DOHH2 (cell line): ENCODE measurements around the gene VPS13A.
"Not testable (repeated sequence)": the region's sequence is repeated elsewhere in the genome, so short reads cannot be mapped to it uniquely, and the experiment has no call there.

Experiments
- H3F3A ChIP-seq: fragments of 200-600 bp; sonication (generic), shearing (Covaris generic); 2 replicates; pipeline ENCODE4 v1.6.0; 2016; ENCODE audit warnings: antibody characterized with exemption, mild to moderate bottlenecking; ENCODE audit not compliant: control insufficient read depth, insufficient read depth
- H3K27ac ChIP-seq: fragments of 200-600 bp; sonication (generic); 2 replicates; pipeline ENCODE4 v1.5.1; 2014; ENCODE audit warnings: low read depth, mild to moderate bottlenecking, low read length, moderate library complexity
- H3K27me3 ChIP-seq: fragments of 200-600 bp; sonication (generic); 2 replicates; pipeline ENCODE4 v1.6.1; 2014; ENCODE audit warnings: mild to moderate bottlenecking, low read length, mixed read lengths; ENCODE audit not compliant: control insufficient read depth
- H3K36me3 ChIP-seq: fragments of 200-600 bp; sonication (generic); 2 replicates; pipeline ENCODE4 v1.6.1; 2014; ENCODE audit warnings: mild to moderate bottlenecking, low read length, moderate library complexity, mixed read lengths; ENCODE audit not compliant: control insufficient read depth
- H3K4me1 ChIP-seq: fragments of 200-600 bp; sonication (generic); 2 replicates; pipeline ENCODE4 v1.6.1; 2014; ENCODE audit warnings: mild to moderate bottlenecking, low read length, mixed read lengths; ENCODE audit not compliant: control insufficient read depth
- H3K4me2 ChIP-seq: fragments of 200-600 bp; sonication (generic); 2 replicates; pipeline ENCODE4 v1.6.0; 2014; ENCODE audit warnings: mild to moderate bottlenecking, low read length, moderate library complexity
- H3K4me3 ChIP-seq: fragments of 200-600 bp; sonication (generic); 2 replicates; pipeline ENCODE4 v1.5.1; 2014; ENCODE audit warnings: mild to moderate bottlenecking, low read length, mixed read lengths
- H3K79me2 ChIP-seq: fragments of 200-600 bp; sonication (generic); 2 replicates; pipeline ENCODE4 v1.6.1; 2014; ENCODE audit warnings: mild to moderate bottlenecking, low read length, mixed read lengths; ENCODE audit not compliant: control insufficient read depth
- H3K9me2 ChIP-seq: fragments of 200-600 bp; sonication (generic); replicated peaks from 2 replicates; pipeline ENCODE4 v1.6.1; 2014; ENCODE audit warnings: mild to moderate bottlenecking, low read length, mixed read lengths; ENCODE audit not compliant: control insufficient read depth
- H3K9me3 ChIP-seq: fragments of 200-600 bp; sonication (generic); 2 replicates; pipeline ENCODE4 v1.6.1; 2014; ENCODE audit warnings: antibody characterized with exemption, low read length, mixed read lengths; ENCODE audit not compliant: control insufficient read depth, insufficient read depth
- H4K20me1 ChIP-seq: fragments of 200-600 bp; sonication (generic); 2 replicates; pipeline ENCODE4 v1.6.0; 2014; ENCODE audit warnings: low read depth, mild to moderate bottlenecking, antibody characterized with exemption, low read length, moderate library complexity; ENCODE audit not compliant: control insufficient read depth, insufficient read depth
- EZH2phosphoT487 ChIP-seq: fragments of 200-600 bp; sonication (generic); IDR thresholded peaks from 2 replicates; pipeline ENCODE4 v1.6.1; 2017; ENCODE audit warnings: borderline replicate concordance, mild to moderate bottlenecking, antibody characterized with exemption, low read length, moderate library complexity, mixed read lengths
- TF ChIP-seq, protein P1 (sequence below): fragments of 200-600 bp; sonication (generic); IDR thresholded peaks from one replicate; pipeline ENCODE4 v1.5.1; 2014; ENCODE audit warnings: antibody characterized with exemption, mild to moderate bottlenecking, low read depth, low read length; ENCODE audit not compliant: poor library complexity, severe bottlenecking

VPS13A gene

DNA sequence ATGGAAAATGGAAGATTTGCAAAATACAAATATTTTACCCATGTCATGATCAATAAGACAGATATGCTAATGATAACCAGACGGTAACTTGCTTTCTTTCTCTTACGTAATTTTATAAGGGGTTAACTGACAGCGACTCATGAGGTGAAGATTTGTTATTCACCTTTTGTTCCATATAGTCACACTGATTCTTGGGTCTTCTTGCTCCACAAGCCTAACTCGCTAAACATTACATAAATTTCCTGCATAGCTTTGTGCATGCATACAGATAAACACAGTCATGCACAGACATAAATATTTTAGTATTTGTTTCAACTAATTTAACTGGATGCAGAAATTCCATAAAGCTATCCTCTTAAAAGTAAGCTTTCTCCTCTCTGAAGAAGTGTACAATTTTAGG, 225.9 kb downstream of the VPS13A start:
- TF ChIP-seq, protein P1, sequence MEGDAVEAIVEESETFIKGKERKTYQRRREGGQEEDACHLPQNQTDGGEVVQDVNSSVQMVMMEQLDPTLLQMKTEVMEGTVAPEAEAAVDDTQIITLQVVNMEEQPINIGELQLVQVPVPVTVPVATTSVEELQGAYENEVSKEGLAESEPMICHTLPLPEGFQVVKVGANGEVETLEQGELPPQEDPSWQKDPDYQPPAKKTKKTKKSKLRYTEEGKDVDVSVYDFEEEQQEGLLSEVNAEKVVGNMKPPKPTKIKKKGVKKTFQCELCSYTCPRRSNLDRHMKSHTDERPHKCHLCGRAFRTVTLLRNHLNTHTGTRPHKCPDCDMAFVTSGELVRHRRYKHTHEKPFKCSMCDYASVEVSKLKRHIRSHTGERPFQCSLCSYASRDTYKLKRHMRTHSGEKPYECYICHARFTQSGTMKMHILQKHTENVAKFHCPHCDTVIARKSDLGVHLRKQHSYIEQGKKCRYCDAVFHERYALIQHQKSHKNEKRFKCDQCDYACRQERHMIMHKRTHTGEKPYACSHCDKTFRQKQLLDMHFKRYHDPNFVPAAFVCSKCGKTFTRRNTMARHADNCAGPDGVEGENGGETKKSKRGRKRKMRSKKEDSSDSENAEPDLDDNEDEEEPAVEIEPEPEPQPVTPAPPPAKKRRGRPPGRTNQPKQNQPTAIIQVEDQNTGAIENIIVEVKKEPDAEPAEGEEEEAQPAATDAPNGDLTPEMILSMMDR, result no peak
- TF ChIP-seq EZH2phosphoT487, result no peak
- Histone ChIP-seq H3K4me1 (no peaks in the 10 kb centered on the region), H3K27ac (no peak overlapping the region), H3K9me2 (no peaks in the 10 kb centered on the region), H3K36me3 (peaks cover 11% of the 10 kb centered on the region), H4K20me1 (no peaks in the 10 kb centered on the region), H3K4me3 (no peak overlapping the region), H3K27me3 (no peaks in the 10 kb centered on the region), H3K79me2 (no peaks in the 10 kb centered on the region), H3F3A (no peaks in the 10 kb centered on the region), H3K9me3 (peaks cover 5% of the 10 kb centered on the region; the same call in 1 of the 2 replicates), H3K4me2 (no peak overlapping the region)

- H3K79me2 ChIP-seq, H3K4me2 ChIP-seq, H3K9me2 ChIP-seq, H3K9me3 ChIP-seq, H4K20me1 ChIP-seq, H3K27ac ChIP-seq, H3K4me1 ChIP-seq, H3K27me3 ChIP-seq, H3K4me3 ChIP-seq, H3F3A ChIP-seq: not testable (repeated sequence)
- peaks cover 12% of the 10 kb centered on the region for H3K36me3 ChIP-seq
Measured at GRCh38 chr9:77408521-77408920, 231.2 kb downstream of the VPS13A start.

DNA sequence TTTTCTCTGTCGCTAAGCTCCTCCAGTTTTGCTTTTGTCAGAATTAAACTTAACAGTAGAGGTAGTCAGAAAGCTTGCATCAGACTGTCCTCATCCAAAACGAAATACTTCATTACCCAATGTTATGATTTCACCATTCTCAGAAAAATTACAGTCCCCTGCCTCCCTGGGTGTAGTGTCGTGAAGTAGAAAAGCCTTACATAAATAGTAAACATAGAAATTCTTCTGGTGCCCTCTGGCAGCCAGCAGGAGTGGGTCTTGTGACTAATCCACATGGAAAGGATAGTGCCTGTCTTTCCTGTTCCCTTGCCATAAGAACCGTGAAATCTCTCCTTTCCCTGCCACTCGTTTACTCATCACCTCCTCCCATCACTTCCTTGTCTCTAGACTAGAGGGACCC, 240.2 kb downstream of the VPS13A start:
- TF ChIP-seq, protein P1, result no peak
- no peaks in the 10 kb centered on the region for H3K9me3 ChIP-seq
- no peaks in the 10 kb centered on the region for H4K20me1 ChIP-seq
- no peaks in the 10 kb centered on the region for H3K36me3 ChIP-seq
- no peaks in the 10 kb centered on the region for H3K4me1 ChIP-seq
- no peaks in the 10 kb centered on the region for H3K9me2 ChIP-seq
- H3K79me2 ChIP-seq, result no peaks in the 10 kb centered on the region
- no peak overlapping the region for H3K4me2 ChIP-seq
- no peak overlapping the region for H3K4me3 ChIP-seq
- no peak overlapping the region for H3K27ac ChIP-seq
- H3F3A ChIP-seq, result no peaks in the 10 kb centered on the region
- H3K27me3 ChIP-seq, result no peaks in the 10 kb centered on the region

DNA sequence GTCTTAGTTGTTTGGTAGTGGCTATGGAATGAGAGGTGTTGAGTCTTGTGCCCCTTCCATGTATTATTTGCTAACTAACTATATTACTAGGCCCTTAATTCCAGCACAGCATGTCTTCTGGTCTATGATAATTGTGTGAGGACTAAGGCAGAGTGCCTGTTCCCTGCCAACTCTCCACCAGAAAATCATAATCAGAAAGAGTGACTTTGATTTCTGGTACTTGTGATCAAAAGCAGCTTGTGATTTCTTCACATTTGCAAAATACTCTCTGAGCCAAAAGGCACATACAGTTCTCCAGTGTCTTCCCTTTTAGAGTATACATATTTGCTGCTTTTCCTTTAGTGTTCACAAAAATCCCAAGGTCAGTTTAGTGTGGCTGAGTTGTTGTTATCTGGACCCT, 240.9 kb downstream of the VPS13A start:
- Histone ChIP-seq H3K36me3 (no peaks in the 10 kb centered on the region), H3K4me3 (no peak overlapping the region), H3K9me2 (no peaks in the 10 kb centered on the region), H3K9me3 (no peaks in the 10 kb centered on the region), H3K27ac (no peak overlapping the region), H3F3A (no peaks in the 10 kb centered on the region), H3K4me1 (no peaks in the 10 kb centered on the region), H3K27me3 (no peaks in the 10 kb centered on the region), H4K20me1 (no peaks in the 10 kb centered on the region), H3K79me2 (no peaks in the 10 kb centered on the region), H3K4me2 (no peak overlapping the region)
- TF ChIP-seq, protein P1, result no peak
